Middle frontal gyrus (tissue), 1 donor: Measurements from ENCODE around the gene GRM1.

Source experiments
- DNase-seq: peaks from one replicate; pipeline ENCODE4 v3.0.0-alpha.2; 2015; ENCODE audit warnings: low spot score; ENCODE audit errors: extremely low spot score

Gene GRM1

GRCh38 chr6:146269482-146269881 lies 240.6 kb downstream of the GRM1 start:
- no peak for DNase-seq

GRCh38 chr6:146271163-146271562 lies 242.3 kb downstream of the GRM1 start:
- peak; percentile 28 for DNase-seq

- no peak for DNase-seq
Observed at GRCh38 chr6:146273490-146273889, 244.6 kb downstream of the GRM1 start.

GRCh38 chr6:146277142-146277541 lies 248.3 kb downstream of the GRM1 start:
- no peak for DNase-seq

GRCh38 chr6:146281651-146282362 lies 252.9 kb downstream of the GRM1 start:
- no peak for DNase-seq

- DNase-seq, result no peak
Observed at GRCh38 chr6:146282837-146283236, 254.0 kb downstream of the GRM1 start.

- DNase-seq, result no peak
Observed at GRCh38 chr6:146284311-146284710, 255.4 kb downstream of the GRM1 start.

- DNase-seq, result no peak
Observed at GRCh38 chr6:146286961-146287360, 258.1 kb downstream of the GRM1 start.

GRCh38 chr6:146287691-146288369 lies 259.0 kb downstream of the GRM1 start:
- no peak for DNase-seq

- DNase-seq, result no peak
Observed at GRCh38 chr6:146289816-146290588, 261.1 kb downstream of the GRM1 start.

- no peak for DNase-seq
Observed at GRCh38 chr6:146290589-146290901, 261.7 kb downstream of the GRM1 start.

GRCh38 chr6:146292506-146292905 lies 263.6 kb downstream of the GRM1 start:
- DNase-seq, result no peak

- DNase-seq, result no peak
Observed at GRCh38 chr6:146295695-146296094, 266.8 kb downstream of the GRM1 start.

- DNase-seq, result no peak
Observed at GRCh38 chr6:146297815-146298214, 269.0 kb downstream of the GRM1 start.

- DNase-seq, result no peak
Observed at GRCh38 chr6:146300521-146300920, 271.7 kb downstream of the GRM1 start.

GRCh38 chr6:146301764-146302163 lies 272.9 kb downstream of the GRM1 start:
- DNase-seq, result no peak

- DNase-seq, result no peak
Observed at GRCh38 chr6:146302994-146303393, 274.1 kb downstream of the GRM1 start.

GRCh38 chr6:146304181-146304580 lies 275.3 kb downstream of the GRM1 start:
- no peak for DNase-seq

GRCh38 chr6:146305092-146305491 lies 276.2 kb downstream of the GRM1 start:
- DNase-seq, result no peak

- no peak for DNase-seq
Observed at GRCh38 chr6:146305951-146306350, 277.1 kb downstream of the GRM1 start.

GRCh38 chr6:146310628-146311027 lies 281.8 kb downstream of the GRM1 start:
- no peak for DNase-seq

- DNase-seq, result no peak
Observed at GRCh38 chr6:146311079-146311478, 282.2 kb downstream of the GRM1 start.
